Epithelial cell of esophagus (primary cell): ENCODE data around the gene PVR.
A peak's percentile ranks its signal among the peaks of the same experiment; 100 is the strongest.
"Not testable (repeated sequence)": the region's sequence is repeated elsewhere in the genome, so short reads cannot be mapped to it uniquely, and the experiment has no call there.

ENCODE experiments used
- DNase-seq: peaks from one replicate; pipeline ENCODE4 v3.0.0; 2010; ENCODE audit warnings: low read depth
- H3K4me3 ChIP-seq: 2 replicates; pipeline ENCODE4 v1.5.1; 2011; ENCODE audit warnings: mild to moderate bottlenecking, low read length, control low read depth
- CTCF ChIP-seq: IDR thresholded peaks from 2 replicates; pipeline ENCODE4 v1.5.1; 2011; ENCODE audit warnings: low read depth, mild to moderate bottlenecking, low read length, control low read depth, inconsistent platforms; ENCODE audit not compliant: insufficient read depth; ENCODE audit errors: missing control alignments

PVR gene

GRCh38 chr19:44609219-44609618, 34.5 kb upstream of the PVR start:
- H3K4me3 ChIP-seq: no peak overlapping the region
- DNase-seq: no peak
- no peak for TF ChIP-seq CTCF

GRCh38 chr19:44610497-44610896, 33.2 kb upstream of the PVR start:
- DNase-seq, H3K4me3 ChIP-seq: not testable (repeated sequence)

GRCh38 chr19:44611812-44612295, 31.9 kb upstream of the PVR start:
- no peak overlapping the region for H3K4me3 ChIP-seq
- TF ChIP-seq CTCF: no peak
- DNase-seq: no peak

GRCh38 chr19:44613295-44614178, 30.2 kb upstream of the PVR start, which contains the start of gene IGSF23:
Gene IGSF23 (plus strand): TSS chr19:44613563. CDS start chr19:44613646, 83 bp downstream.
- H3K4me3 ChIP-seq: no peak within 1 kb of the TSS
- no peak for DNase-seq
- no peak for TF ChIP-seq CTCF

- DNase-seq: no peak
- no peak for TF ChIP-seq CTCF
Observed at GRCh38 chr19:44614313-44614712, 29.4 kb upstream of the PVR start.

GRCh38 chr19:44615863-44616247, 27.9 kb upstream of the PVR start:
- DNase-seq: no peak
- TF ChIP-seq CTCF: no peak
- no peak overlapping the region for H3K4me3 ChIP-seq

More at GRCh38 chr19:44614313-44614712, 29.4 kb upstream of the PVR start:
- no peak overlapping the region for H3K4me3 ChIP-seq

- TF ChIP-seq CTCF: no peak
- DNase-seq: peak; percentile 52
- H3K4me3 ChIP-seq: no peak overlapping the region
Observed at GRCh38 chr19:44617110-44617880, 26.4 kb upstream of the PVR start.
